ENCODE measurements around the gene LRRC3. TPM values are rescaled to one million over a fixed set of nuclear protein-coding genes. Genes with fewer than 3 reads are reported as not detected.

The LRRC3 gene
- total and polyA plus RNA-seq, 2 of the 8 experiments (the other 6 are each of a cell fraction or from before 2014, with no cell fraction given) = 3.1 to 5.4 TPM

Small RNA genes within 50 kb of the gene (small RNA-seq; reads per million reads assigned to genes)
- not detected for gene RF00285 (ENCODE audit: insufficient read depth)

Other genes starting within 250 kb of the LRRC3 start
- 5.5 and 6.7 TPM in 2 replicates for gene ICOSLG, start 214.6 kb upstream of the LRRC3 start, total RNA-seq (2021; fragmentation: NEBNext Ultra II Directional; extraction: Animal tissue kit (Norgen Biotek cat#: 25700))
- 2.3 and 3.1 TPM in 2 replicates for gene ICOSLG, start 214.6 kb upstream of the LRRC3 start, polyA plus RNA-seq (2011; rRNA removed)
- gene DNMT3L, start 193.6 kb upstream of the LRRC3 start, total RNA-seq (2021; fragmentation: NEBNext Ultra II Directional; extraction: Animal tissue kit (Norgen Biotek cat#: 25700)) = not detected in 2 replicates
- 0.06 and 0.30 TPM in 2 replicates for gene DNMT3L, start 193.6 kb upstream of the LRRC3 start, polyA plus RNA-seq (2011; rRNA removed)
- gene AIRE, start 169.6 kb upstream of the LRRC3 start, total RNA-seq (2021; fragmentation: NEBNext Ultra II Directional; extraction: Animal tissue kit (Norgen Biotek cat#: 25700)) = 0.10 TPM in 1 of 2 replicates, not detected in the other
- 0.09 and 0.20 TPM in 2 replicates for gene AIRE, start 169.6 kb upstream of the LRRC3 start, polyA plus RNA-seq (2011; rRNA removed)
- gene PFKL, start 155.5 kb upstream of the LRRC3 start, total RNA-seq (2021; fragmentation: NEBNext Ultra II Directional; extraction: Animal tissue kit (Norgen Biotek cat#: 25700)) = 76.7 and 82.3 TPM in 2 replicates
- 80.2 and 106 TPM in 2 replicates for gene PFKL, start 155.5 kb upstream of the LRRC3 start, polyA plus RNA-seq (2011; rRNA removed)
- 10.6 and 11.6 TPM in 2 replicates for gene CFAP410, start 116.1 kb upstream of the LRRC3 start, total RNA-seq (2021; fragmentation: NEBNext Ultra II Directional; extraction: Animal tissue kit (Norgen Biotek cat#: 25700))
- 12.0 and 20.5 TPM in 2 replicates for gene CFAP410, start 116.1 kb upstream of the LRRC3 start, polyA plus RNA-seq (2011; rRNA removed)
- gene TRPM2, start 101.9 kb upstream of the LRRC3 start, total RNA-seq (2021; fragmentation: NEBNext Ultra II Directional; extraction: Animal tissue kit (Norgen Biotek cat#: 25700)) = 0.28 and 0.36 TPM in 2 replicates
- 0.17 and 0.27 TPM in 2 replicates for gene TRPM2, start 101.9 kb upstream of the LRRC3 start, polyA plus RNA-seq (2011; rRNA removed)
- gene KRTAP10-1, start 84.7 kb downstream of the LRRC3 start, total RNA-seq (2021; fragmentation: NEBNext Ultra II Directional; extraction: Animal tissue kit (Norgen Biotek cat#: 25700)) = not detected in 2 replicates
- gene KRTAP10-1, start 84.7 kb downstream of the LRRC3 start, polyA plus RNA-seq (2011; rRNA removed) = 0.08 TPM in 1 of 2 replicates, not detected in the other
- gene KRTAP10-2, start 96.0 kb downstream of the LRRC3 start, total RNA-seq (2021; fragmentation: NEBNext Ultra II Directional; extraction: Animal tissue kit (Norgen Biotek cat#: 25700)) = not detected in 2 replicates
- gene KRTAP10-2, start 96.0 kb downstream of the LRRC3 start, polyA plus RNA-seq (2011; rRNA removed) = 0.06 and 0.11 TPM in 2 replicates
- not detected in 2 replicates for gene KRTAP10-3, start 103.3 kb downstream of the LRRC3 start, total RNA-seq (2021; fragmentation: NEBNext Ultra II Directional; extraction: Animal tissue kit (Norgen Biotek cat#: 25700))
- gene KRTAP10-3, start 103.3 kb downstream of the LRRC3 start, polyA plus RNA-seq (2011; rRNA removed) = 0.16 TPM in 1 of 2 replicates, not detected in the other
- gene KRTAP10-4, start 118.2 kb downstream of the LRRC3 start, total RNA-seq (2021; fragmentation: NEBNext Ultra II Directional; extraction: Animal tissue kit (Norgen Biotek cat#: 25700)) = not detected in 2 replicates
- not detected in 2 replicates for gene KRTAP10-4, start 118.2 kb downstream of the LRRC3 start, polyA plus RNA-seq (2011; rRNA removed)
- gene KRTAP10-5, start 125.1 kb downstream of the LRRC3 start, total RNA-seq (2021; fragmentation: NEBNext Ultra II Directional; extraction: Animal tissue kit (Norgen Biotek cat#: 25700)) = not detected in 2 replicates
- 0.08 and 0.09 TPM in 2 replicates for gene KRTAP10-5, start 125.1 kb downstream of the LRRC3 start, polyA plus RNA-seq (2011; rRNA removed)
- gene KRTAP10-6, start 137.0 kb downstream of the LRRC3 start, total RNA-seq (2021; fragmentation: NEBNext Ultra II Directional; extraction: Animal tissue kit (Norgen Biotek cat#: 25700)) = not detected in 2 replicates
- 0.12 and 0.33 TPM in 2 replicates for gene KRTAP10-6, start 137.0 kb downstream of the LRRC3 start, polyA plus RNA-seq (2011; rRNA removed)
- gene KRTAP10-7, start 145.1 kb downstream of the LRRC3 start, total RNA-seq (2021; fragmentation: NEBNext Ultra II Directional; extraction: Animal tissue kit (Norgen Biotek cat#: 25700)) = not detected in 2 replicates
- not detected in 2 replicates for gene KRTAP10-7, start 145.1 kb downstream of the LRRC3 start, polyA plus RNA-seq (2011; rRNA removed)
- not detected in 2 replicates for gene KRTAP10-8, start 156.6 kb downstream of the LRRC3 start, total RNA-seq (2021; fragmentation: NEBNext Ultra II Directional; extraction: Animal tissue kit (Norgen Biotek cat#: 25700))
- gene KRTAP10-8, start 156.6 kb downstream of the LRRC3 start, polyA plus RNA-seq (2011; rRNA removed) = not detected in 2 replicates
- gene KRTAP10-9, start 171.6 kb downstream of the LRRC3 start, total RNA-seq (2021; fragmentation: NEBNext Ultra II Directional; extraction: Animal tissue kit (Norgen Biotek cat#: 25700)) = not detected in 2 replicates
- gene KRTAP10-9, start 171.6 kb downstream of the LRRC3 start, polyA plus RNA-seq (2011; rRNA removed) = not detected in 2 replicates
- not detected in 2 replicates for gene KRTAP10-10, start 181.8 kb downstream of the LRRC3 start, total RNA-seq (2021; fragmentation: NEBNext Ultra II Directional; extraction: Animal tissue kit (Norgen Biotek cat#: 25700))
- gene KRTAP10-10, start 181.8 kb downstream of the LRRC3 start, polyA plus RNA-seq (2011; rRNA removed) = not detected in 2 replicates
- not detected in 2 replicates for gene KRTAP10-11, start 190.9 kb downstream of the LRRC3 start, total RNA-seq (2021; fragmentation: NEBNext Ultra II Directional; extraction: Animal tissue kit (Norgen Biotek cat#: 25700))
- not detected in 2 replicates for gene KRTAP10-11, start 190.9 kb downstream of the LRRC3 start, polyA plus RNA-seq (2011; rRNA removed)
- not detected in 2 replicates for gene KRTAP12-4, start 199.1 kb downstream of the LRRC3 start, total RNA-seq (2021; fragmentation: NEBNext Ultra II Directional; extraction: Animal tissue kit (Norgen Biotek cat#: 25700))
- 0.75 TPM in 1 of 2 replicates, not detected in the other for gene KRTAP12-4, start 199.1 kb downstream of the LRRC3 start, polyA plus RNA-seq (2011; rRNA removed)
- not detected in 2 replicates for gene KRTAP12-3, start 202.4 kb downstream of the LRRC3 start, total RNA-seq (2021; fragmentation: NEBNext Ultra II Directional; extraction: Animal tissue kit (Norgen Biotek cat#: 25700))
- not detected in 2 replicates for gene KRTAP12-3, start 202.4 kb downstream of the LRRC3 start, polyA plus RNA-seq (2011; rRNA removed)
- not detected in 2 replicates for gene KRTAP12-2, start 211.4 kb downstream of the LRRC3 start, total RNA-seq (2021; fragmentation: NEBNext Ultra II Directional; extraction: Animal tissue kit (Norgen Biotek cat#: 25700))
- 0.46 and 0.50 TPM in 2 replicates for gene KRTAP12-2, start 211.4 kb downstream of the LRRC3 start, polyA plus RNA-seq (2011; rRNA removed)
- gene KRTAP12-1, start 226.7 kb downstream of the LRRC3 start, total RNA-seq (2021; fragmentation: NEBNext Ultra II Directional; extraction: Animal tissue kit (Norgen Biotek cat#: 25700)) = 0.73 TPM in 1 of 2 replicates, not detected in the other
- 0.17 and 0.50 TPM in 2 replicates for gene KRTAP12-1, start 226.7 kb downstream of the LRRC3 start, polyA plus RNA-seq (2011; rRNA removed)
- gene KRTAP10-12, start 241.7 kb downstream of the LRRC3 start, total RNA-seq (2021; fragmentation: NEBNext Ultra II Directional; extraction: Animal tissue kit (Norgen Biotek cat#: 25700)) = not detected in 2 replicates
- not detected in 2 replicates for gene KRTAP10-12, start 241.7 kb downstream of the LRRC3 start, polyA plus RNA-seq (2011; rRNA removed)

All from H1 (cell line).